Skin of body (tissue), 2 donors: ENCODE results near the gene ZNF460. TPM values are rescaled to one million over a fixed set of nuclear protein-coding genes. Genes with fewer than 3 reads are reported as not detected.

ENCODE experiments used
- DNase-seq: peaks from one replicate; lab custom pipeline; 2025; lab: John Stamatoyannopoulos, UW
- total RNA-seq: library from RNA; depleted of rRNA; stranded (reverse); fragments of >200 nt; gene quantifications from one replicate; pipeline ENCODE4 v1.2.3, GENCODE V29; 2014

ZNF460 gene
- total RNA-seq, 1 donor from 2014 or later: 95.8 TPM

- DNase-seq: peak; percentile 98
These were observed 694 bp upstream of the ZNF460 start for GRCh38 chr19:57279418-57280164.

GRCh38 chr19:57280962-57281400, 696 bp downstream of the ZNF460 start:
- DNase-seq: no peak

- DNase-seq: no peak
These were observed 1.8 kb downstream of the ZNF460 start for GRCh38 chr19:57282011-57282643.

- DNase-seq: no peak
These were observed 8.1 kb downstream of the ZNF460 start for GRCh38 chr19:57288373-57288772.

- no peak for DNase-seq
These were observed 10.7 kb downstream of the ZNF460 start for GRCh38 chr19:57290970-57291369.

- DNase-seq: no peak
These were observed 12.3 kb downstream of the ZNF460 start for GRCh38 chr19:57292547-57292946.

- DNase-seq: no peak
These were observed 13.4 kb downstream of the ZNF460 start for GRCh38 chr19:57293719-57294118.

- no peak for DNase-seq
These were observed 21.8 kb downstream of the ZNF460 start for GRCh38 chr19:57302020-57302465.

- no peak for DNase-seq
These were observed 22.6 kb downstream of the ZNF460 start for GRCh38 chr19:57302727-57303401.

- DNase-seq: no peak
These were observed 24.8 kb downstream of the ZNF460 start for GRCh38 chr19:57305056-57305455.

- no peak for DNase-seq
These were observed 28.2 kb downstream of the ZNF460 start for GRCh38 chr19:57308514-57308913.

- no peak for DNase-seq
These were observed 30.5 kb downstream of the ZNF460 start for GRCh38 chr19:57310792-57311191.

GRCh38 chr19:57314146-57314545, 33.9 kb downstream of the ZNF460 start:
- DNase-seq: no peak

- no peak for DNase-seq
These were observed 37.2 kb downstream of the ZNF460 start for GRCh38 chr19:57317503-57317902.

- DNase-seq: no peak
These were observed 39.5 kb downstream of the ZNF460 start for GRCh38 chr19:57319869-57320179.

- peak; percentile 94 for DNase-seq
These were observed 40.1 kb downstream of the ZNF460 start, which contains the start of gene ZNF543 for GRCh38 chr19:57320180-57321084. Gene ZNF543 (plus strand): TSS chr19:57320472. CDS start chr19:57320854, 382 bp downstream.

- DNase-seq: no peak
These were observed 40.8 kb downstream of the ZNF460 start for GRCh38 chr19:57321116-57321515.

GRCh38 chr19:57321751-57322150, 41.5 kb downstream of the ZNF460 start:
- DNase-seq: no peak

- no peak for DNase-seq
These were observed 44.7 kb downstream of the ZNF460 start for GRCh38 chr19:57324992-57325391.

GRCh38 chr19:57327993-57328392, 47.7 kb downstream of the ZNF460 start:
- no peak for DNase-seq

GRCh38 chr19:57334191-57334590, 53.9 kb downstream of the ZNF460 start:
- DNase-seq: peak; percentile 15
